Activated naive CD4-positive, alpha-beta T cell treated with anti-CD3 and anti-CD28 coated beads, Interleukin-2, amount 50 U/mL, for 24 hours (primary cell): Measurements from ENCODE around the gene GNA12.

ENCODE experiments used
- H3K27ac Mint-ChIP-seq: one replicate; pipeline ENCODE4 v1.8.0; 2021; ENCODE audit warnings: mild to moderate bottlenecking, mixed read lengths
- H3K27me3 Mint-ChIP-seq: one replicate; pipeline ENCODE4 v1.8.0; 2021; ENCODE audit warnings: mixed read lengths
- H3K36me3 Mint-ChIP-seq: one replicate; pipeline ENCODE4 v1.8.0; 2021; ENCODE audit warnings: mixed read lengths
- H3K4me1 Mint-ChIP-seq: one replicate; pipeline ENCODE4 v1.8.0; 2021; ENCODE audit warnings: mixed read lengths
- H3K4me3 Mint-ChIP-seq: one replicate; pipeline ENCODE4 v1.8.0; 2021; ENCODE audit warnings: mild to moderate bottlenecking, mixed read lengths
- H3K9me3 Mint-ChIP-seq: one replicate; pipeline ENCODE4 v1.8.0; 2021; ENCODE audit warnings: mixed read lengths

The GNA12 gene

GRCh38 chr7:2711895-2712675 lies 132.0 kb downstream of the GNA12 start:
- Mint-ChIP-seq H3K27ac (no peak overlapping the region), H3K9me3 (no peaks in the 10 kb centered on the region), H3K36me3 (no peaks in the 10 kb centered on the region), H3K4me1 (peaks cover 56% of the 10 kb centered on the region), H3K4me3 (no peak overlapping the region), H3K27me3 (peaks cover 3% of the 10 kb centered on the region)

GRCh38 chr7:2710901-2711551 lies 133.1 kb downstream of the GNA12 start:
- Mint-ChIP-seq H3K27me3 (peaks cover 3% of the 10 kb centered on the region), H3K4me3 (peak overlapping the region; percentile 5), H3K4me1 (peaks cover 45% of the 10 kb centered on the region), H3K27ac (peak overlapping the region; percentile 51), H3K36me3 (no peaks in the 10 kb centered on the region), H3K9me3 (no peaks in the 10 kb centered on the region)

DNA sequence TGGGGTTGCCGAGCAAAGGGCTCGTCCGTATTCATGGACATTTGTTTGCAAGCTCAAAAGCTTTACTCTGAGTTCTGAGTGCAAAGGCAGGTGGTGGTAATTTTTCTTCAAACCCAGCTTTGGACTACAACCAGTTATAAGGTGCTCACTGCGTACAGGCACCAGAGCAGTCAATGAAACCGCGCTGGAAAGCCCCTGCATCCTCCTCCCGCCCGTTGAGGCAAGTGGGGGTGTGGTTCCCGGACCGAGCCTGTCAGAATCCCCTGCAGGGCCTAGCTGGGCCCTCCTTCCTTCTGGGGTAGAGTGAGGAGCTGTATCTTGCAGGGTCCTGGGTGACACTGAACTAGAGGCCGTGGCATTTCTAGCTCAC lies 133.8 kb downstream of the GNA12 start:
- Mint-ChIP-seq H3K27ac (no peak overlapping the region), H3K4me1 (peaks cover 38% of the 10 kb centered on the region), H3K4me3 (peak overlapping the region; percentile 4), H3K9me3 (no peaks in the 10 kb centered on the region), H3K36me3 (no peaks in the 10 kb centered on the region), H3K27me3 (peaks cover 2% of the 10 kb centered on the region)

DNA sequence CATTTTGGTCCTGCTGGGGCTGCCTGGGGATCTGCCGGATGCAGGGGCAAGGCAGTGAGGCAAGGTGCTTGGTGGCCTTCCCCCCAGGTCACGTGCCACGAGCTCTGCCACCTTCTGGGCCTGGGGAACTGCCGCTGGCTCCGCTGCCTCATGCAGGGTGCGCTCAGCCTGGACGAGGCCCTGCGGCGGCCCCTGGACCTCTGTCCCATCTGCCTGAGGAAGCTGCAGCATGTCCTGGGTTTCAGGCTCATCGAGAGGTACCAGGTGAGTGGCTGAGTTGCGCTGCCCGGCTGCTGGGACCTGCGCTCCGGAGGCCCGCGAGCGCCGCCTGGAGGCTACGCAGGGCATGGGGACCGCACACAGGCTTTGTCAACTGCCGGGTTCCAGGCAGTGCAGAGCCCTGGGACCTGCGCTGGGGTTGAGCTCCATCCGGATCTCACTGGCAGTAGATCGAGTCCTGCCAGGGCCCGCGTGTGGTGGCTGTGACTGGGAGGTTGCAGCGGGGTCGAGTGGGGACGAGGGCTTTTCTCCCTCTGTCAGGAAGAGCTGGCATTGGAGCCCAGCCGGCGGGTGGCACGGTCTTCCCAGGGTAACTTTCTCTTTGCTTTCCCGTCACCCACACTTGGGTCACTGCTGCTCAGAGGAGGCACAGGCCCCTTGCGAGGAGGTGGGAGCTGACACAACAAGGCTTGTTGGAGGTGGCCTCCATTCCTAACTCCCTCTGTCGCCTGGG lies 134.4 kb downstream of the GNA12 start:
- Mint-ChIP-seq H3K9me3 (no peaks in the 10 kb centered on the region), H3K27me3 (no peaks in the 10 kb centered on the region), H3K4me3 (peak overlapping the region; percentile 62), H3K36me3 (no peaks in the 10 kb centered on the region), H3K4me1 (peaks cover 32% of the 10 kb centered on the region), H3K27ac (peak overlapping the region; percentile 35)

GRCh38 chr7:2708547-2709310 lies 135.4 kb downstream of the GNA12 start:
- Mint-ChIP-seq H3K4me3 (no peak overlapping the region), H3K27me3 (no peaks in the 10 kb centered on the region), H3K4me1 (peaks cover 23% of the 10 kb centered on the region), H3K9me3 (no peaks in the 10 kb centered on the region), H3K36me3 (no peaks in the 10 kb centered on the region), H3K27ac (no peak overlapping the region)

DNA sequence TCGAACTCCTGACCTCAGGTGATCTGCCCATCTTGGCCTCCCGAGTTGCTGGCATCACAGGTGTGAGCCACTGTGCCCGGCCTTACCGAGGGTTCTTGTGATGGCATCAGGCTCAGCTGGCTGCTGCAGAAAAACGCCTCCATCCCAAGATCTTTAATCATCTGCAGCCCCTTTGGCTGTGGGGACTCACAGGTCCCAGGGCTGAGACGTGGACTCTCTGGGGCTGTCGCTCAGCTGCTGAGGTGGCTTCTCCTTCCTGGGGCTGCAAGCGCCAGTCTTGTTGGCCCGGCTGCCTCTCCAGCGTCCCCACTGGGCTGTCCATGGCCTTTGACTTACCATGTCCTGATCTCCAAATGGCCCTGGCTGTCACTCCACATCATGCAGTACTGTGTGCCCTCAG lies 136.1 kb downstream of the GNA12 start:
- Mint-ChIP-seq H3K36me3 (no peaks in the 10 kb centered on the region), H3K27me3 (no peaks in the 10 kb centered on the region), H3K27ac (no peak overlapping the region), H3K4me3 (no peak overlapping the region), H3K4me1 (peaks cover 20% of the 10 kb centered on the region), H3K9me3 (no peaks in the 10 kb centered on the region)

DNA sequence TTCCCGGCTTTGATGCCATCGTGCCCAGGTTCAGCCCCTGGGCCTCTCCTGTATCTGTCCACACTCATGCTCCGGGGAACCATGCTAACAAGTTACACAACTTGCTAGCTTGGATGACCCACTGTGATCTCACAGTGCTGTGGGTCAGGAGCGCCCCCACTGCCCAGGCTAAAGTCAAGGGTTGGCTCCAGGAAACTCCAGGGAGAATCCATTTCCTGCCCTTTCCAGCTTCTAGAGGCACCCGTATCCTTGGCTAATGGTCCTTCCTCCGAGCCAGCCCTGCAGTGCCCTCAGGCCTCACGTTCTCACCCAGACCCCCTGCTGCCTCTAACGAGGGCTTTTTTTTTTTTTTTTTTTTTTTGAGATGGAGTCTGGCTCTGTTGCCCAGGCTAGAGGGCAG lies 136.6 kb downstream of the GNA12 start:
- Mint-ChIP-seq H3K4me3 (no peak overlapping the region), H3K4me1 (peaks cover 20% of the 10 kb centered on the region), H3K36me3 (no peaks in the 10 kb centered on the region), H3K9me3 (no peaks in the 10 kb centered on the region), H3K27ac (no peak overlapping the region), H3K27me3 (no peaks in the 10 kb centered on the region)

- Mint-ChIP-seq H3K9me3 (no peaks in the 10 kb centered on the region), H3K4me3 (no peak overlapping the region), H3K36me3 (no peaks in the 10 kb centered on the region), H3K4me1 (peaks cover 20% of the 10 kb centered on the region), H3K27ac (no peak overlapping the region), H3K27me3 (no peaks in the 10 kb centered on the region)
Measured at GRCh38 chr7:2706685-2707126, 137.4 kb downstream of the GNA12 start.

- Mint-ChIP-seq H3K9me3 (no peaks in the 10 kb centered on the region), H3K4me1 (peaks cover 11% of the 10 kb centered on the region), H3K4me3 (no peak overlapping the region), H3K36me3 (no peaks in the 10 kb centered on the region), H3K27me3 (no peaks in the 10 kb centered on the region), H3K27ac (no peak overlapping the region)
Measured at GRCh38 chr7:2705371-2706096, 138.6 kb downstream of the GNA12 start.

DNA sequence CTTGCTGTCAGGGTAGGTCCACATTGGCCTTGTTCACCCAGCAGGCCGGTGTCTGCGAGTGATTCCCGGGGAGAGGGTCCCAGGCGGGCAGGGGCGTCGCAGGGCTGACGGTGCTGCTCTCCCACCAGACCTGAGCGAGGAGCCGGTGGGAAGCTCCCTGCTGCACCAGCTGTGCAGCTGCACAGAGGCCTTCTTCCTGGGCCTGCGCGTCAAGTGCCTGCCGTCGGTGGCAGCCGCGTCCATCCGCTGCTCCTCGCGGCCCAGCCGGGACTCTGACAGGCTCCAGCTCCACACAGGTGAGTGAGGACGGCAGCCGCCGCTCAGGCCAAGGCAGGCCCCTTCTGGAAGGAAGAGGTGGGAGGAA lies 141.5 kb downstream of the GNA12 start:
- H3K4me1 Mint-ChIP-seq: peaks cover 18% of the 10 kb centered on the region
- no peaks in the 10 kb centered on the region for H3K27me3 Mint-ChIP-seq
- no peak overlapping the region for H3K4me3 Mint-ChIP-seq
- no peak overlapping the region for H3K27ac Mint-ChIP-seq
- no peaks in the 10 kb centered on the region for H3K9me3 Mint-ChIP-seq
- H3K36me3 Mint-ChIP-seq: no peaks in the 10 kb centered on the region

- Mint-ChIP-seq H3K9me3 (no peaks in the 10 kb centered on the region), H3K4me3 (no peak overlapping the region), H3K36me3 (no peaks in the 10 kb centered on the region), H3K4me1 (peaks cover 18% of the 10 kb centered on the region), H3K27ac (no peak overlapping the region), H3K27me3 (no peaks in the 10 kb centered on the region)
Measured at GRCh38 chr7:2701832-2702593, 142.1 kb downstream of the GNA12 start.

- no peaks in the 10 kb centered on the region for H3K27me3 Mint-ChIP-seq
Measured at GRCh38 chr7:2701424-2701823, 142.7 kb downstream of the GNA12 start.

DNA sequence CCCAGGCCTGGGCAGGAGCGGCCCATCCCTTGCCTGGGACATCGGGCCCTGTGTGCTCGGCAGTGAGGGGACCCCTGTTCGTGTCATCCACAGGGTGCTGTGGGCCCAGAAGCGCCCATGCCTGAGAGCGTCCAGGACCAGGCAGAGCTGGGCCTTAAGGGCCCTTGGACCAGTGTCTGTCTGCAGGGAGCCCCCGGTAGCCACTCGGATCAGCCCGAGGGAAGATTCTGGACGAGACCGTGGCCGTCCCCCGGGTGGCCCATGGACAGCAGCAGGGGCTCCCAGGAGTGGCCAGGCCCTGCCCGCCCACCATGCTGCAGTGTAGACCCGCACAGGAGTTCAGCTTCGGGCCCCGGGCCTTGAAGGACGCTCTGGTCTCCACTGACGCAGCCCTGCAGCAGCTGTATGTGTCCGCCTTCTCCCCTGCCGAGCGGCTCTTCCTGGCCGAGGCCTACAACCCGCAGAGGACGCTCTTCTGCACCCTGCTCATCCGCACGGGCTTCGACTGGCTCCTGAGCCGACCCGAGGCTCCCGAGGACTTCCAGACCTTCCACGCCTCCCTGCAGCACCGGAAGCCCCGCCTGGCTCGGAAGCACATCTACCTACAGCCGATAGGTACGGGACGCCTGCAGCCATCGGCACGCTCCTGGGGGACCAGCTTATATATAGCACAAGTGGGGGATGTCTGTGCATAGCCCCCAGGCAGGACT lies 143.8 kb downstream of the GNA12 start:
- H3K27ac Mint-ChIP-seq: no peak overlapping the region
- H3K9me3 Mint-ChIP-seq: no peaks in the 10 kb centered on the region
- no peaks in the 10 kb centered on the region for H3K36me3 Mint-ChIP-seq
- no peaks in the 10 kb centered on the region for H3K27me3 Mint-ChIP-seq
- H3K4me1 Mint-ChIP-seq: peaks cover 18% of the 10 kb centered on the region
- H3K4me3 Mint-ChIP-seq: no peak overlapping the region

More at GRCh38 chr7:2701424-2701823, 142.7 kb downstream of the GNA12 start:
- peaks cover 18% of the 10 kb centered on the region for H3K4me1 Mint-ChIP-seq
- H3K36me3 Mint-ChIP-seq: no peaks in the 10 kb centered on the region
- no peak overlapping the region for H3K27ac Mint-ChIP-seq
- H3K9me3 Mint-ChIP-seq: no peaks in the 10 kb centered on the region
- no peak overlapping the region for H3K4me3 Mint-ChIP-seq

GRCh38 chr7:2699289-2699620 lies 144.9 kb downstream of the GNA12 start:
- Mint-ChIP-seq H3K27ac (no peak overlapping the region), H3K36me3 (no peaks in the 10 kb centered on the region), H3K4me3 (peak overlapping the region; percentile 53), H3K4me1 (peaks cover 18% of the 10 kb centered on the region), H3K27me3 (no peaks in the 10 kb centered on the region), H3K9me3 (no peaks in the 10 kb centered on the region)
